HG03354 (cell line): Measurements from ENCODE around the gene TSKU.

ENCODE experiments used
- ATAC-seq: cut with Tn5 transposase; IDR thresholded peaks from one replicate; pipeline ENCODE4 v1.9.1; 2021; ENCODE audit warnings: mild to moderate bottlenecking; ENCODE audit not compliant: unreplicated experiment, poor library complexity, severe bottlenecking

TSKU gene

GRCh38 chr11:76798202-76798581, 15.0 kb downstream of the TSKU start:
- ATAC-seq, result no peak

GRCh38 chr11:76798671-76799065, 15.5 kb downstream of the TSKU start:
- no peak for ATAC-seq

GRCh38 chr11:76799066-76799804, 16.1 kb downstream of the TSKU start:
- peak; percentile 86 for ATAC-seq

- no peak for ATAC-seq
Measured at GRCh38 chr11:76800466-76801200, 17.5 kb downstream of the TSKU start.

- no peak for ATAC-seq
Measured at GRCh38 chr11:76801225-76801624, 18.1 kb downstream of the TSKU start.

GRCh38 chr11:76801736-76802135, 18.6 kb downstream of the TSKU start:
- ATAC-seq, result no peak

GRCh38 chr11:76802151-76802550, 19.0 kb downstream of the TSKU start:
- no peak for ATAC-seq

GRCh38 chr11:76802621-76803020, 19.5 kb downstream of the TSKU start:
- ATAC-seq, result no peak

- ATAC-seq, result no peak
Measured at GRCh38 chr11:76803023-76803422, 19.9 kb downstream of the TSKU start.

- ATAC-seq, result no peak
Measured at GRCh38 chr11:76803811-76804600, 20.9 kb downstream of the TSKU start.

- no peak for ATAC-seq
Measured at GRCh38 chr11:76805206-76805913, 22.2 kb downstream of the TSKU start.

- no peak for ATAC-seq
Measured at GRCh38 chr11:76806131-76806530, 23.0 kb downstream of the TSKU start.

GRCh38 chr11:76806608-76807205, 23.6 kb downstream of the TSKU start:
- no peak for ATAC-seq

- ATAC-seq, result peak; percentile 50
Measured at GRCh38 chr11:76807206-76807875, 24.2 kb downstream of the TSKU start.

GRCh38 chr11:76808171-76808570, 25.0 kb downstream of the TSKU start:
- ATAC-seq, result no peak

- no peak for ATAC-seq
Measured at GRCh38 chr11:76808996-76809395, 25.8 kb downstream of the TSKU start.

- no peak for ATAC-seq
Measured at GRCh38 chr11:76810151-76810853, 27.1 kb downstream of the TSKU start.

GRCh38 chr11:76811259-76811658, 28.1 kb downstream of the TSKU start:
- no peak for ATAC-seq
